DOHH2 (cell line): ENCODE data around the gene RBM23.

Experiments used
- H3F3A ChIP-seq: fragments of 200-600 bp; sonication (generic), shearing (Covaris generic); 2 replicates; pipeline ENCODE4 v1.6.0; 2016; ENCODE audit warnings: antibody characterized with exemption, mild to moderate bottlenecking; ENCODE audit not compliant: control insufficient read depth, insufficient read depth
- H3K27ac ChIP-seq: fragments of 200-600 bp; sonication (generic); 2 replicates; pipeline ENCODE4 v1.5.1; 2014; ENCODE audit warnings: low read depth, mild to moderate bottlenecking, low read length, moderate library complexity
- H3K27me3 ChIP-seq: fragments of 200-600 bp; sonication (generic); 2 replicates; pipeline ENCODE4 v1.6.1; 2014; ENCODE audit warnings: mild to moderate bottlenecking, low read length, mixed read lengths; ENCODE audit not compliant: control insufficient read depth
- H3K36me3 ChIP-seq: fragments of 200-600 bp; sonication (generic); 2 replicates; pipeline ENCODE4 v1.6.1; 2014; ENCODE audit warnings: mild to moderate bottlenecking, low read length, moderate library complexity, mixed read lengths; ENCODE audit not compliant: control insufficient read depth
- H3K4me1 ChIP-seq: fragments of 200-600 bp; sonication (generic); 2 replicates; pipeline ENCODE4 v1.6.1; 2014; ENCODE audit warnings: mild to moderate bottlenecking, low read length, mixed read lengths; ENCODE audit not compliant: control insufficient read depth
- H3K4me2 ChIP-seq: fragments of 200-600 bp; sonication (generic); 2 replicates; pipeline ENCODE4 v1.6.0; 2014; ENCODE audit warnings: mild to moderate bottlenecking, low read length, moderate library complexity
- H3K4me3 ChIP-seq: fragments of 200-600 bp; sonication (generic); 2 replicates; pipeline ENCODE4 v1.5.1; 2014; ENCODE audit warnings: mild to moderate bottlenecking, low read length, mixed read lengths
- H3K79me2 ChIP-seq: fragments of 200-600 bp; sonication (generic); 2 replicates; pipeline ENCODE4 v1.6.1; 2014; ENCODE audit warnings: mild to moderate bottlenecking, low read length, mixed read lengths; ENCODE audit not compliant: control insufficient read depth
- H3K9me2 ChIP-seq: fragments of 200-600 bp; sonication (generic); replicated peaks from 2 replicates; pipeline ENCODE4 v1.6.1; 2014; ENCODE audit warnings: mild to moderate bottlenecking, low read length, mixed read lengths; ENCODE audit not compliant: control insufficient read depth
- H3K9me3 ChIP-seq: fragments of 200-600 bp; sonication (generic); 2 replicates; pipeline ENCODE4 v1.6.1; 2014; ENCODE audit warnings: antibody characterized with exemption, low read length, mixed read lengths; ENCODE audit not compliant: control insufficient read depth, insufficient read depth
- H4K20me1 ChIP-seq: fragments of 200-600 bp; sonication (generic); 2 replicates; pipeline ENCODE4 v1.6.0; 2014; ENCODE audit warnings: low read depth, mild to moderate bottlenecking, antibody characterized with exemption, low read length, moderate library complexity; ENCODE audit not compliant: control insufficient read depth, insufficient read depth
- EZH2phosphoT487 ChIP-seq: fragments of 200-600 bp; sonication (generic); IDR thresholded peaks from 2 replicates; pipeline ENCODE4 v1.6.1; 2017; ENCODE audit warnings: borderline replicate concordance, mild to moderate bottlenecking, antibody characterized with exemption, low read length, moderate library complexity, mixed read lengths
- TF ChIP-seq, protein P1 (sequence below): fragments of 200-600 bp; sonication (generic); IDR thresholded peaks from one replicate; pipeline ENCODE4 v1.5.1; 2014; ENCODE audit warnings: antibody characterized with exemption, mild to moderate bottlenecking, low read depth, low read length; ENCODE audit not compliant: poor library complexity, severe bottlenecking

Gene RBM23

DNA sequence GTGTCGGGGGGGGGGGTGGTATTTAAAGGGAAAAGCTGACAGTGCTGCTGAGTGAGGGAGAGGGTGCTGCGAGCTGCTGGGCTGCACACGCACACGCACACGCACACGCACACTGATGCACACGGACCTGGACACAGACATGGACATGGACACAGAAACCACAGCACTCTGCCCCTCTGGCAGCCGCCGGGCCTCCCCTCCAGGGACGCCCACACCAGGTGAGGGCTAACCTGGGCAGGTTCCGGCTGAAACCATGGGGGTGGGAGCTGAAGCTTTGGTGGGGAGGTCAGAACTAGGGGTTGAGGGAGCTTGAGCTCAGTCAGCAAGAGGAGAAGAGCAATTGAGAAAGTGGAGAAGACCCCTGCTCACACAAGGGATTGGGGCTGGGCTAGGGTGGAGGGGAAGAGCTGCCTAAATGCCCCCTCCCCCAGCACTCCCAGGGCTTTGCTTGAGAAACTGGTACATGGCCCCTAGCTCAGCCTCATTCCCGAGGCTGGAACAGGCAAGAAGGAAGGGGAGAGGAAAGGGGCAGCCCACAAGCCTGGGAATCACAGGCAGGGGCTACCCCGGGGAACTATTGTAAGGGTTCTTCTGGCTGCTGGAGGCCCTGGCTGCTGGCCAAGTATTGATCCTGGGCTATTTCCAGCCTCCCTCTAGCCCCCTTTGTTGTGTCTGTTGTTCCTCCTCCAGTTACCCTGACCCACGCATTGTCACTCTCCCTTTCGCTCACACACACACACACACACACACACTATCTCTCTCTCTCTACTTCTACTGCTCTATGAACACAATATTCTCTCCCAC, 35.6 kb downstream of the RBM23 start, which contains the start of gene REM2:
Gene REM2 (plus strand): TSS at position 50 of the 804 bp plus-strand sequence. CDS start 66 bp downstream, at position 116.
- no peaks in the 10 kb centered on the region for H3K9me3 ChIP-seq
- H3F3A ChIP-seq: peaks cover 32% of the 10 kb centered on the region
- H3K4me3 ChIP-seq: no peak within 1 kb of the TSS; the same call in 1 of the 2 replicates
- no peaks in the 10 kb centered on the region for H4K20me1 ChIP-seq
- no peaks in the 10 kb centered on the region for H3K27me3 ChIP-seq
- H3K9me2 ChIP-seq: no peaks in the 10 kb centered on the region
- TF ChIP-seq, protein P1, sequence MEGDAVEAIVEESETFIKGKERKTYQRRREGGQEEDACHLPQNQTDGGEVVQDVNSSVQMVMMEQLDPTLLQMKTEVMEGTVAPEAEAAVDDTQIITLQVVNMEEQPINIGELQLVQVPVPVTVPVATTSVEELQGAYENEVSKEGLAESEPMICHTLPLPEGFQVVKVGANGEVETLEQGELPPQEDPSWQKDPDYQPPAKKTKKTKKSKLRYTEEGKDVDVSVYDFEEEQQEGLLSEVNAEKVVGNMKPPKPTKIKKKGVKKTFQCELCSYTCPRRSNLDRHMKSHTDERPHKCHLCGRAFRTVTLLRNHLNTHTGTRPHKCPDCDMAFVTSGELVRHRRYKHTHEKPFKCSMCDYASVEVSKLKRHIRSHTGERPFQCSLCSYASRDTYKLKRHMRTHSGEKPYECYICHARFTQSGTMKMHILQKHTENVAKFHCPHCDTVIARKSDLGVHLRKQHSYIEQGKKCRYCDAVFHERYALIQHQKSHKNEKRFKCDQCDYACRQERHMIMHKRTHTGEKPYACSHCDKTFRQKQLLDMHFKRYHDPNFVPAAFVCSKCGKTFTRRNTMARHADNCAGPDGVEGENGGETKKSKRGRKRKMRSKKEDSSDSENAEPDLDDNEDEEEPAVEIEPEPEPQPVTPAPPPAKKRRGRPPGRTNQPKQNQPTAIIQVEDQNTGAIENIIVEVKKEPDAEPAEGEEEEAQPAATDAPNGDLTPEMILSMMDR: no peak
- TF ChIP-seq EZH2phosphoT487: no peak
- no peaks in the 10 kb centered on the region for H3K79me2 ChIP-seq
- H3K4me1 ChIP-seq: peaks cover 67% of the 10 kb centered on the region
- H3K4me2 ChIP-seq: peak within 1 kb of the TSS; percentile 27
- peaks cover 4% of the 10 kb centered on the region; the same call in 1 of the 2 replicates for H3K36me3 ChIP-seq
- H3K27ac ChIP-seq: no peak within 1 kb of the TSS

DNA sequence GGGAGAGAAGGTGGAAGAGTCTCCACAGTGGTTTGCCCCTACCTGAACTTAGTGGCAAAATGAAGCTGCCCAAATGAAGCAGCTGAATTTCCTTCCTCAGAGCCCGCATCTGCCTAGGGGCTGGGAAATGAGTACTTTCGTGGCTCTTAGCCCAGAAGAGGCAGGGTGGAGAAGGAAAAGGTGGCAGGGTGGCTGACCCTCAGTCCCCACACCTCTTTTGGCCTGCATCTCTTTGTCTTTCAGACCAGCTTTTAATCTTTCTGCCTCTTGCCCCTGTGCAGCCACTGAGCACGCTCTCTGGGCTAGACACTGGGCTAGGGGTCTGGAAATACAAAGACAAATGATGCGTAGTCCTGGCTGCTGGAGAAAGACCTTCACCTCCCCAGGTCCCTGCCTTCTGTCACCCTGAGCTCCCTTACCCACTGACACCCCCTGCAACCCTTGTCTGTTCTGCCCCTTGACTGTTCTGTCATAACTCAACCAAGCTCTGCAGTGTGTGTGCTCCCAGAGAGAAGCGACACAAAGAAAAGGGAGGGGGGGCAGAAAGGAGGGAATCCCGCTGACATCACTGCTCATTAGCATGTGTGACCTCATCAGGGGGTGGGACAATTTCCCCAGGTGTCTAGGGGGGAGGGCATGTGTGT, 36.3 kb downstream of the RBM23 start:
- Histone ChIP-seq H3F3A (peaks cover 26% of the 10 kb centered on the region), H3K4me1 (peaks cover 60% of the 10 kb centered on the region), H3K27ac (no peak overlapping the region), H3K79me2 (no peaks in the 10 kb centered on the region), H3K9me2 (no peaks in the 10 kb centered on the region), H3K4me2 (peak overlapping the region; percentile 27), H4K20me1 (no peaks in the 10 kb centered on the region), H3K9me3 (no peaks in the 10 kb centered on the region), H3K27me3 (no peaks in the 10 kb centered on the region), H3K36me3 (peaks cover 10% of the 10 kb centered on the region), H3K4me3 (no peak overlapping the region)
- TF ChIP-seq, protein P1: no peak
- TF ChIP-seq EZH2phosphoT487: no peak

- Histone ChIP-seq H3K36me3 (peaks cover 14% of the 10 kb centered on the region), H3K4me2 (peak overlapping the region; percentile 27; the same call in 1 of the 2 replicates), H3K4me1 (peaks cover 54% of the 10 kb centered on the region), H4K20me1 (no peaks in the 10 kb centered on the region), H3K9me3 (no peaks in the 10 kb centered on the region), H3K9me2 (no peaks in the 10 kb centered on the region), H3K27me3 (no peaks in the 10 kb centered on the region), H3K27ac (no peak overlapping the region), H3K79me2 (no peaks in the 10 kb centered on the region), H3K4me3 (no peak overlapping the region), H3F3A (peaks cover 20% of the 10 kb centered on the region)
- no peak for TF ChIP-seq EZH2phosphoT487
- TF ChIP-seq, protein P1: no peak
These were observed 36.9 kb downstream of the RBM23 start for GRCh38 chr14:22882064-22882463.
